KMS-11 (cell line): ENCODE results near the gene CISTR.

ENCODE experiments used
- H2AFZ ChIP-seq: fragments of 200-600 bp; sonication (generic); 2 replicates; pipeline ENCODE4 v1.6.1; 2016; ENCODE audit warnings: antibody characterized with exemption, mixed run types, low read depth
- H3K27ac ChIP-seq: fragments of 200-600 bp; sonication (generic); 2 replicates; pipeline ENCODE4 v1.6.1; 2016; ENCODE audit warnings: mild to moderate bottlenecking, mixed run types
- H3K27me3 ChIP-seq: fragments of 200-600 bp; sonication (generic); 2 replicates; pipeline ENCODE4 v1.6.1; 2017; ENCODE audit warnings: mild to moderate bottlenecking, low read depth, mixed run types, moderate library complexity; ENCODE audit not compliant: insufficient read depth
- H3K36me3 ChIP-seq: fragments of 200-600 bp; sonication (generic); 2 replicates; pipeline ENCODE4 v1.6.1; 2017; ENCODE audit warnings: mild to moderate bottlenecking, mixed run types; ENCODE audit not compliant: insufficient read depth
- H3K4me1 ChIP-seq: fragments of 200-600 bp; sonication (generic); 2 replicates; pipeline ENCODE4 v1.6.1; 2016; ENCODE audit warnings: mild to moderate bottlenecking, low read depth, mixed run types; ENCODE audit not compliant: poor library complexity, severe bottlenecking
- H3K4me2 ChIP-seq: fragments of 200-600 bp; sonication (generic); 2 replicates; pipeline ENCODE4 v1.7.0; 2016; ENCODE audit warnings: mild to moderate bottlenecking, mixed run types
- H3K4me3 ChIP-seq: fragments of 200-600 bp; sonication (generic); IDR thresholded peaks from 2 replicates; pipeline ENCODE4 v1.6.1; 2017; ENCODE audit warnings: low read depth, low read length, mixed read lengths; ENCODE audit not compliant: insufficient read depth
- H3K79me2 ChIP-seq: fragments of 200-600 bp; sonication (generic); 2 replicates; pipeline ENCODE4 v1.6.1; 2016; ENCODE audit warnings: low read depth, mixed run types; ENCODE audit not compliant: insufficient read depth
- H3K9ac ChIP-seq: fragments of 200-600 bp; sonication (generic); 2 replicates; pipeline ENCODE4 v1.6.1; 2016; ENCODE audit warnings: mild to moderate bottlenecking, mixed run types
- H4K20me1 ChIP-seq: fragments of 200-600 bp; sonication (generic); 2 replicates; pipeline ENCODE4 v1.6.1; 2016; ENCODE audit warnings: mild to moderate bottlenecking, mixed run types; ENCODE audit not compliant: insufficient read depth
- CTCF ChIP-seq: fragments of 200-600 bp; sonication (generic); conservative IDR thresholded peaks from 2 replicates; pipeline ENCODE4 v1.6.1; 2017; ENCODE audit warnings: low read depth, mild to moderate bottlenecking, antibody characterized with exemption, low read length, moderate library complexity, mixed read lengths

The CISTR gene

GRCh38 chr12:53737093-53737808, 14.5 kb downstream of the CISTR start:
- Histone ChIP-seq H3K4me2 (no peak overlapping the region), H3K27me3 (peaks cover 24% of the 10 kb centered on the region)

GRCh38 chr12:53736592-53736991, 15.2 kb downstream of the CISTR start:
- H3K79me2 ChIP-seq = no peaks in the 10 kb centered on the region
- H3K27ac ChIP-seq = no peak overlapping the region
- H2AFZ ChIP-seq = no peak overlapping the region
- TF ChIP-seq CTCF = no peak
- no peak overlapping the region for H3K9ac ChIP-seq
- no peak overlapping the region for H3K4me3 ChIP-seq
- no peaks in the 10 kb centered on the region for H4K20me1 ChIP-seq
- no peak overlapping the region for H3K4me2 ChIP-seq
- peaks cover 5% of the 10 kb centered on the region for H3K4me1 ChIP-seq
- H3K36me3 ChIP-seq = no peaks in the 10 kb centered on the region
- peaks cover 24% of the 10 kb centered on the region for H3K27me3 ChIP-seq

More at GRCh38 chr12:53737093-53737808, 14.5 kb downstream of the CISTR start:
- Histone ChIP-seq H4K20me1 (no peaks in the 10 kb centered on the region), H3K79me2 (no peaks in the 10 kb centered on the region), H3K4me1 (peaks cover 5% of the 10 kb centered on the region), H3K27ac (no peak overlapping the region), H2AFZ (no peak overlapping the region), H3K4me3 (no peak overlapping the region), H3K36me3 (no peaks in the 10 kb centered on the region), H3K9ac (no peak overlapping the region)
- TF ChIP-seq CTCF = no peak

- H3K36me3 ChIP-seq = no peaks in the 10 kb centered on the region
- no peaks in the 10 kb centered on the region for H3K79me2 ChIP-seq
- peaks cover 24% of the 10 kb centered on the region for H3K27me3 ChIP-seq
- no peak overlapping the region for H2AFZ ChIP-seq
- TF ChIP-seq CTCF = no peak
- no peak overlapping the region for H3K4me3 ChIP-seq
- no peak overlapping the region for H3K4me2 ChIP-seq
- H3K4me1 ChIP-seq = peaks cover 5% of the 10 kb centered on the region
- H3K9ac ChIP-seq = no peak overlapping the region
- H4K20me1 ChIP-seq = no peaks in the 10 kb centered on the region
- H3K27ac ChIP-seq = no peak overlapping the region
These were observed 16.2 kb downstream of the CISTR start for GRCh38 chr12:53735556-53735955.

GRCh38 chr12:53734425-53734824, 17.4 kb downstream of the CISTR start:
- no peaks in the 10 kb centered on the region for H4K20me1 ChIP-seq
- peaks cover 24% of the 10 kb centered on the region for H3K27me3 ChIP-seq
- H3K4me2 ChIP-seq = no peak overlapping the region
- TF ChIP-seq CTCF = no peak
- H3K36me3 ChIP-seq = no peaks in the 10 kb centered on the region
- no peak overlapping the region for H3K27ac ChIP-seq
- H3K9ac ChIP-seq = no peak overlapping the region
- H2AFZ ChIP-seq = no peak overlapping the region
- no peaks in the 10 kb centered on the region for H3K79me2 ChIP-seq
- H3K4me3 ChIP-seq = no peak overlapping the region
- H3K4me1 ChIP-seq = peaks cover 5% of the 10 kb centered on the region
